NCI-H2029 (cell line): Measurements from ENCODE around the gene CRTC1.
A peak's percentile ranks its signal among the peaks of the same experiment; 100 is the strongest.
"Not testable (repeated sequence)": the region's sequence is repeated elsewhere in the genome, so short reads cannot be mapped to it uniquely, and the experiment has no call there.

Source experiments
- DNase-seq: peaks from one replicate; lab custom pipeline; 2025; lab: John Stamatoyannopoulos, UW

CRTC1 gene

GRCh38 chr19:18804139-18804601, 120.7 kb downstream of the CRTC1 start:
- no peak for DNase-seq

DNA sequence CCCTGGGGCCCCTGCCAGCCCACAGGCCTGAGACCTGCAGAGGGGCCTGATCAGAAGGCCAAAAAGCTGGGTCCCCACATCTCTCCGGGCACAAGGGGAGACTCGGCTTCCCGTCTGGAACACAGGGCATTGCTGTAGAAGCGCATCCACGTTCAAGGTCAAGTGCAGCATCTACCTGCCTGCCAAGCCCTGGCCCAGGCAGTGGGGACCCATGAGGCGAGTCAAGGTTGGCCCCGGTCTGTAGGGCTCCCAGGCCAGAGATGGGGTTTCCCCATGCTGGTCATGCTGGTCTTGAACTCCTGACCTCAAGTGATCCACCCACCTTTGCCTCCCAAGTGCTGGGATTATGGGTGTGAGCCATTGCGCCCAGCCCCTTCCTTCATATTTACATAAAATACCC, 121.2 kb downstream of the CRTC1 start:
- no peak for DNase-seq

- DNase-seq = no peak
These were observed 124.4 kb downstream of the CRTC1 start for GRCh38 chr19:18807861-18808331.

- DNase-seq = no peak
These were observed 125.8 kb downstream of the CRTC1 start for GRCh38 chr19:18809149-18809868.

DNA sequence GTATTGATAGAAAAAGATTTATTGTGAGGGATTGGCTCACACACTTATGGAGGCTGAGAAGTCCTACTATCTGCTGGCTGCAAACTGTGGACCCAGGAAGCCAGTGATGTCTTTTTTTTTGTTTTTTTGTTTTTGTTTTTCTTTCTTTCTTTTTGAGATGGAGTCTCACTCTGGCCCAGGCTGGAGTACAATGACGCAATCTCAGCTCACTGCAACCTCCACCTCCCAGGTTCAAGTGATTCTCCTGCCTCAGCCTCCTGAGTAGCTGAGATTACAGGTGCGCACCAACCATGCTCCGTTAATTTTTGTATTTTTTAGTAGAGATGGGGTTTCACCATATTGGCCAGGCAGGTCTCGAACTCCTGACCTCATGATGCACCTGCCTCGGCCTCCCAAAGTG, 128.2 kb downstream of the CRTC1 start:
- DNase-seq = not testable (repeated sequence)

DNA sequence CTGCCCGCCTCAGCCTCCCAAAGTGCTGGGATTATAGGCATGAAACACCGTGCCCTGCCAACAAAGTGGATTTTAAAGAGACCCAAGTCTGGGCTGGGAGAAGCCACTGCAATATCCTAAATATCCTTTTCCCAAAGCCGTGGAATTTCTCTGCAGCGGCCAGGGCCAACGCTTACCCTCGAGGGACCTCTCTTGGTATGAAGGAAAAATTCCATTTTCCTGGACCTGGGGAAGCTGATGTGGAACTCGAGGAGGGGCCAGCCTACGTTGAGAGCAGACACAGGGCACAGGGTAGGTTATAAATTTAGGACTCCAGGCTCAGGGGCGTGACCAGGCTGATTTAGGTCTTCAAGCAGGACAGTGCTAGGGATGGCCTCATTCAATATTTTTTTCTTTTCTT, 130.6 kb downstream of the CRTC1 start:
- DNase-seq = no peak

DNA sequence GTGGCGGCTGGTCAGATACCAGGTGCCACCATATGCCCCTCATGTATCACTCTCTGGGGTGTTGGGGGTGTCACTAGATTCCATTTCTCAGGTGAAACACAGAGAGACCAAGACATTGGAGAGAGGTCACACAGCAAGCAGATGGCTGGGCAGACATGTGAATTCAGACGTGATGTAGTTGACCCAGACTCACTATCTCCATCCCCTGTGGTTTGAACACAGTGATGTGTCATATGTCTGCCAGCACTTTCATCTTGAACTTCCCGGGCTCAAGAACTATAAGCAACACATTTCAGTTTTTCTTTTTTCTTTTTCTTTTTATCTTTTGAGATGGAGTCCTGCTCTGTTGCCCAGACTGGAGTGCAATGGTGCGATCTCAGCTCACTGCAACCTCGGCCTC, 132.2 kb downstream of the CRTC1 start:
- DNase-seq = no peak

GRCh38 chr19:18816645-18817044, 133.2 kb downstream of the CRTC1 start:
- DNase-seq = not testable (repeated sequence)

- DNase-seq = no peak
These were observed 134.1 kb downstream of the CRTC1 start for GRCh38 chr19:18817574-18817973.

DNA sequence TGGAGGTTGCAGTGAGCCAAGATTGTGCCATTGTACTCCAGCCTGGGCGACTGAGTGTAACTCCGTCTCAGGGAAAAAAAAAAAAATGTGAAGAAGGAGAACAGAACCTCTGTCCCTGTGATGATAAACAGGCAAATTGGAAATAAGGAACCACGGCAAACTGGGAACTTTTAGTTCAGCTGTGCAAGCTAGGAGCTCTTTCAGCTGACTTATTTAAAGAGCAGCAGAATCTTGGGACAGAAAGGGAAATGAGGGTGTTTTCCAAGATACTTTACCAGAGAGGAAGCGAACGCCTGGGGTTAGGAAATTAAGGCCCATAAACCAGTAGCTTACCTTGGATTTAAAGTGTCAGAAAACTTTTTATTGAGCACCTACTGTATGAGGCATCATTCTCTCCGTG, 145.3 kb downstream of the CRTC1 start:
- no peak for DNase-seq

DNA sequence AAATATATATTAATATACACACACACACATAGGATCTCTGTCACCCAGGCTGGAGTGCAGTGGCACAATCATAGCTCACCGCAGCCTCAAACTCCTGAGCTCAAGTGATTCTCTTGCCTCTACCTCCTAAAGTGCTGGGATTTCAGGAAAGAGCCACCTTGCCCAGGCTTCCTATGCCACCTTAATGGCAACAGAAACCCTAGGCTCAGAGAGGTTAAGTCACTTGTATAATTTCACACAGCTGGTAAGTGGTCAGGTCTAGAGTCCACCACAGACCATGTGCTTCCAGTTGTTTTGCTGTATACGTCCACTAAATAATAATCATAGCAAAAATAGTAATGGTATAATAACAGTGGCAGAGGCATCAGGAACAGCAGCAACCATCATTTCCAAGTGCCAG, 147.0 kb downstream of the CRTC1 start:
- DNase-seq = no peak

GRCh38 chr19:18831524-18832305, 148.2 kb downstream of the CRTC1 start, which contains the start of gene UPF1:
UPF1 (plus strand) TSS chr19:18831959; CDS start chr19:18832210, 251 bp downstream.
- peak; percentile 91 for DNase-seq
